Measurements from ENCODE around the gene STARD3NL.

STARD3NL gene, protein sequence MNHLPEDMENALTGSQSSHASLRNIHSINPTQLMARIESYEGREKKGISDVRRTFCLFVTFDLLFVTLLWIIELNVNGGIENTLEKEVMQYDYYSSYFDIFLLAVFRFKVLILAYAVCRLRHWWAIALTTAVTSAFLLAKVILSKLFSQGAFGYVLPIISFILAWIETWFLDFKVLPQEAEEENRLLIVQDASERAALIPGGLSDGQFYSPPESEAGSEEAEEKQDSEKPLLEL

DNA sequence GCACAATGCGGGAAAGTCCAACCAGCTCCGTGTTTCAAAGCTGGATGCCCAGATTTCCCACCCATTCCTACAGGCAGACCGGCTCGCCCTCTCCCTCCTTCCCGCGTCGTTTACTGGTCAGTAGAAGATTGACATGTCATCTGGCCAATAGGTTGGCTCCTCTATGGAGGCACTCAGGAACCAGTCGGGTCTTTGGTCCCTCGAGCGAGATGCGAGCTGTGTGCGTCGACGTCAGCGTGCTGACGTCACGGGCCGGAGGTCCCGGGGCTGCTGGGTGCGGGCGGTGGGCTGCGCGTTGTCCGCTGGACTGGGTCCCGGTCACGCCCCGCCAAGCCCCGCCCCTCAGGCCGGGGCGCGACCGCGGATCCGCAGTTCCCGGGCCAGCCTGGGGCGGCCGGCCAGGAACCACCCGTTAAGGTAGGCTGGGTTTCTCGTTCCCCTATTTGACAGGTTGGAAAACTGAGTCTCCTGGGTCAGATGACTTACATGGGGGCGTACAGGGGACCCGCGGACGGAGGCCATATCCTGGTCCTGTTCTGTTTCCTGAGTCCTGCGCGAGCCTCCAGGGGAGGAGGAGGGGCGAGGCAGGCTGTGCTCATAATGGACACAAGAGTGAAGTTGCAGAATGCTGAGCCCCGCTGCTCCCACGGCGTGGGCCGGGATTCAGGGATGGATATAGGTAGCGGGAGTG, at the start of gene STARD3NL:
TSS of gene STARD3NL (plus strand) at position 242 of the 691 bp plus-strand sequence. CDS start 29,260 bp downstream, outside the sequence.
- no peaks in the 10 kb centered on the region for H3K27me3 ChIP-seq (ENCODE audit: control insufficient read depth, insufficient read depth, low read length)
- peaks cover 10% of the 10 kb centered on the region for H3K4me1 ChIP-seq (ENCODE audit: control insufficient read depth, insufficient read depth, low read length)
- H3K9ac ChIP-seq (ENCODE audit: low read length), result peak within 1 kb of the TSS; percentile 77
- 0 out of 2 replicates have a peak, but pooled peaks cover 2% of the 10 kb centered on the region for H3K9me3 ChIP-seq (ENCODE audit: control insufficient read depth, insufficient read depth, low read depth, low read length)
- H3K27ac ChIP-seq (ENCODE audit: low read depth, low read length), result peak within 1 kb of the TSS; percentile 5; the same call in 1 of the 2 replicates
- no peaks in the 10 kb centered on the region for H3K36me3 ChIP-seq (ENCODE audit: control insufficient read depth, insufficient read depth, low read length)
- H3K4me3 ChIP-seq (ENCODE audit: low read depth, low read length), result peak within 1 kb of the TSS; percentile 93

- Histone ChIP-seq H3K9me3 (ENCODE audit: control insufficient read depth, insufficient read depth, low read depth, low read length) (no peaks in the 10 kb centered on the region; the same call in 1 of the 2 replicates), H3K4me3 (ENCODE audit: low read depth, low read length) (no peak overlapping the region), H3K27me3 (ENCODE audit: control insufficient read depth, insufficient read depth, low read length) (no peaks in the 10 kb centered on the region), H3K9ac (ENCODE audit: low read length) (no peak overlapping the region), H3K27ac (ENCODE audit: low read depth, low read length) (no peak overlapping the region), H3K4me1 (ENCODE audit: control insufficient read depth, insufficient read depth, low read length) (0 out of 2 replicates have a peak, but pooled peaks cover 10% of the 10 kb centered on the region), H3K36me3 (ENCODE audit: control insufficient read depth, insufficient read depth, low read length) (no peaks in the 10 kb centered on the region)
Observed at GRCh38 chr7:38129162-38129561, 48.9 kb upstream of the STARD3NL start.

DNA sequence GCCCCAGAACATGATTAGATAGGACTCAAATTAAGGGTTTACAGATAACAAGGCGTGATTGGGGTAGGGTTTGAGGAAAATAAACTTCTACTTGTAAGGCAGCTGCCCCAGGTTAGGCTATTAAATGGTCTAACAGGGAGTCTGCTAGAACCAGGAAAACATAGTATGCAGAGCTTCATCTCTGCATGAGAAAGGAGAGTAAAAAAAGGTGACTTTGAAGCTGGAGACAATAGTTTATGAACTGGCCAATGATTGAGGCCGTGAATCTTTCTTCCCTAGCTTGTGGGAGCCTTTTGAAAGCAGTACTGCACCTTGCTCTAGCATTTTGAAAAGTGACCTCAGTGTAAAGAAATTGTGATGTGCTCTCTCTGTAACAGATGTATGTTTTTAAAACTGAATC, 48.5 kb upstream of the STARD3NL start:
- no peak overlapping the region for H3K9ac ChIP-seq (ENCODE audit: low read length)
- H3K4me3 ChIP-seq (ENCODE audit: low read depth, low read length), result no peak overlapping the region
- no peaks in the 10 kb centered on the region for H3K27me3 ChIP-seq (ENCODE audit: control insufficient read depth, insufficient read depth, low read length)
- no peaks in the 10 kb centered on the region for H3K36me3 ChIP-seq (ENCODE audit: control insufficient read depth, insufficient read depth, low read length)
- H3K4me1 ChIP-seq (ENCODE audit: control insufficient read depth, insufficient read depth, low read length), result 0 out of 2 replicates have a peak, but pooled peaks cover 10% of the 10 kb centered on the region
- H3K27ac ChIP-seq (ENCODE audit: low read depth, low read length), result no peak overlapping the region
- H3K9me3 ChIP-seq (ENCODE audit: control insufficient read depth, insufficient read depth, low read depth, low read length), result no peaks in the 10 kb centered on the region; the same call in 1 of the 2 replicates

- no peaks in the 10 kb centered on the region for H3K4me1 ChIP-seq (ENCODE audit: control insufficient read depth, insufficient read depth, low read length)
- no peak overlapping the region for H3K27ac ChIP-seq (ENCODE audit: low read depth, low read length)
- no peak overlapping the region for H3K9ac ChIP-seq (ENCODE audit: low read length)
Observed at GRCh38 chr7:38138171-38138570, 39.9 kb upstream of the STARD3NL start.

DNA sequence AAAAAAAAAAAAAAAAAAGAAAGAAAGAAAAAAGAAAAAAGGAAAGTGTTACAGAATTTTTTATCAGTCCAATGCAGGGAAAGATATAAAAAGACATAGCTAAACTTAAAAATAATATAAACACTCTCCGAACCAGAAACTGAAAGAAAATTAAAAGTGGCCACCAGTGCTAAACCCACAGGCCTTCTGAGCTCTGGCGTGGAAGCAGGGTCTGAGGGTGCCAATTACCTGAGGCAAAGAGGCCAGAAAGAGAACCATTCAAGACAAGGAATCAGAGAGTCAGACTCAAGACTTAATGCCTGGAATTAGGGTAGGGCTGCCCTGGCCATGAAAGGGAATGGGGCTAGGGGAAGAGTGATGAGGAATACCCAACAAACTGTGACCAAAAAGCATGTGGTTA, 36.9 kb upstream of the STARD3NL start:
- Histone ChIP-seq H3K4me3 (ENCODE audit: low read depth, low read length) (no peak overlapping the region), H3K27ac (ENCODE audit: low read depth, low read length) (no peak overlapping the region)

More at GRCh38 chr7:38138171-38138570, 39.9 kb upstream of the STARD3NL start:
- no peaks in the 10 kb centered on the region for H3K9me3 ChIP-seq (ENCODE audit: control insufficient read depth, insufficient read depth, low read depth, low read length)
- no peak overlapping the region for H3K4me3 ChIP-seq (ENCODE audit: low read depth, low read length)
- H3K36me3 ChIP-seq (ENCODE audit: control insufficient read depth, insufficient read depth, low read length), result no peaks in the 10 kb centered on the region
- no peaks in the 10 kb centered on the region for H3K27me3 ChIP-seq (ENCODE audit: control insufficient read depth, insufficient read depth, low read length)

DNA sequence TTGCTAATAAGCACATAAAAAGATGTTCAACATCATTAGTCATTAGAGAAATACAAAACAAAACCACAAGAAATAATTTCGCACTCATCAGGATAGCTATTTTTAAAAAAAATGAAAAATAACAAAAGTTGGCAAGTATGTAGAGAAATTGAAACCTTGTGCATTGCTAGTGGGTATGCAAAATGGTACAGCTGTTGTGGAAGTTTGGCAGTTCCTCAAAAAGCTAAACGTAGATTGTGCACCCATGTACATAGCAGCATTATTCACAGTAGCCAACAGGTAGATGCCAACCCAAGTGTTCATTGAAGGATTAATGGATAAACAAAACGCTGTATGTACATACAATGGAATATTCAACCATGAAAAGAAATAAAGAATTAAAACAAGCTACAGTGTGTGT, 35.3 kb upstream of the STARD3NL start:
- Histone ChIP-seq H3K27me3 (ENCODE audit: control insufficient read depth, insufficient read depth, low read length) (no peaks in the 10 kb centered on the region), H3K4me3 (ENCODE audit: low read depth, low read length) (no peak overlapping the region), H3K27ac (ENCODE audit: low read depth, low read length) (no peak overlapping the region), H3K36me3 (ENCODE audit: control insufficient read depth, insufficient read depth, low read length) (no peaks in the 10 kb centered on the region), H3K4me1 (ENCODE audit: control insufficient read depth, insufficient read depth, low read length) (no peaks in the 10 kb centered on the region), H3K9ac (ENCODE audit: low read length) (no peak overlapping the region), H3K9me3 (ENCODE audit: control insufficient read depth, insufficient read depth, low read depth, low read length) (no peaks in the 10 kb centered on the region)

More for the DNA sequence above, 36.9 kb upstream of the STARD3NL start:
- no peaks in the 10 kb centered on the region for H3K27me3 ChIP-seq (ENCODE audit: control insufficient read depth, insufficient read depth, low read length)
- H3K9ac ChIP-seq (ENCODE audit: low read length), result no peak overlapping the region
- no peaks in the 10 kb centered on the region for H3K36me3 ChIP-seq (ENCODE audit: control insufficient read depth, insufficient read depth, low read length)
- H3K4me1 ChIP-seq (ENCODE audit: control insufficient read depth, insufficient read depth, low read length), result no peaks in the 10 kb centered on the region
- no peaks in the 10 kb centered on the region for H3K9me3 ChIP-seq (ENCODE audit: control insufficient read depth, insufficient read depth, low read depth, low read length)

- H3K4me1 ChIP-seq (ENCODE audit: control insufficient read depth, insufficient read depth, low read length), result no peaks in the 10 kb centered on the region
Observed at GRCh38 chr7:38147005-38147404, 31.0 kb upstream of the STARD3NL start.

DNA sequence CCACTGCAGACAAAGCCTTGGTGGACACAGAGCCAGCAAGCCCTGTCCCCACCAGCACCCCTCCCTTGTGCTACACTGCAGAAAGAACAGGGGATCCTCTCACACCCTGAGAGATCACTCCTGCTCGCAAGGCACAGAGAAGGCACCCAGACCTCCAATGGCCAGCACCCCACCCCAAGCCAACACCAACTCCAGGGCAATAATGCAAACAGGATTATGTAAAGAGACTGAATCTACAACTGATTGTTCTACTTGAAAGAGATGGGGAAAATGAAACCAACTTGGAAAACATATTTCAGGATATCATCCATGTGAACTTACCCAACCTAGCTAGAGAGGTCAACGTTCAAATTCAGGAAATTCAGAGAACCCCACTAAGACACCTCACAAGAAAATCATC, 26.5 kb upstream of the STARD3NL start:
- Histone ChIP-seq H3K9me3 (ENCODE audit: control insufficient read depth, insufficient read depth, low read depth, low read length) (no peaks in the 10 kb centered on the region), H3K27me3 (ENCODE audit: control insufficient read depth, insufficient read depth, low read length) (no peaks in the 10 kb centered on the region), H3K4me1 (ENCODE audit: control insufficient read depth, insufficient read depth, low read length) (no peaks in the 10 kb centered on the region), H3K27ac (ENCODE audit: low read depth, low read length) (no peak overlapping the region), H3K4me3 (ENCODE audit: low read depth, low read length) (no peak overlapping the region), H3K9ac (ENCODE audit: low read length) (no peak overlapping the region), H3K36me3 (ENCODE audit: control insufficient read depth, insufficient read depth, low read length) (no peaks in the 10 kb centered on the region)

More at GRCh38 chr7:38147005-38147404, 31.0 kb upstream of the STARD3NL start:
- Histone ChIP-seq H3K9me3 (ENCODE audit: control insufficient read depth, insufficient read depth, low read depth, low read length) (no peaks in the 10 kb centered on the region), H3K27me3 (ENCODE audit: control insufficient read depth, insufficient read depth, low read length) (no peaks in the 10 kb centered on the region), H3K9ac (ENCODE audit: low read length) (no peak overlapping the region), H3K27ac (ENCODE audit: low read depth, low read length) (no peak overlapping the region), H3K4me3 (ENCODE audit: low read depth, low read length) (no peak overlapping the region), H3K36me3 (ENCODE audit: control insufficient read depth, insufficient read depth, low read length) (no peaks in the 10 kb centered on the region)

- H3K9ac ChIP-seq (ENCODE audit: low read length), result no peak overlapping the region
- H3K4me3 ChIP-seq (ENCODE audit: low read depth, low read length), result no peak overlapping the region
- H3K36me3 ChIP-seq (ENCODE audit: control insufficient read depth, insufficient read depth, low read length), result no peaks in the 10 kb centered on the region
- H3K27ac ChIP-seq (ENCODE audit: low read depth, low read length), result no peak overlapping the region
- no peaks in the 10 kb centered on the region for H3K4me1 ChIP-seq (ENCODE audit: control insufficient read depth, insufficient read depth, low read length)
- no peaks in the 10 kb centered on the region for H3K9me3 ChIP-seq (ENCODE audit: control insufficient read depth, insufficient read depth, low read depth, low read length)
- H3K27me3 ChIP-seq (ENCODE audit: control insufficient read depth, insufficient read depth, low read length), result no peaks in the 10 kb centered on the region
Observed at GRCh38 chr7:38153515-38153914, 24.5 kb upstream of the STARD3NL start.

DNA sequence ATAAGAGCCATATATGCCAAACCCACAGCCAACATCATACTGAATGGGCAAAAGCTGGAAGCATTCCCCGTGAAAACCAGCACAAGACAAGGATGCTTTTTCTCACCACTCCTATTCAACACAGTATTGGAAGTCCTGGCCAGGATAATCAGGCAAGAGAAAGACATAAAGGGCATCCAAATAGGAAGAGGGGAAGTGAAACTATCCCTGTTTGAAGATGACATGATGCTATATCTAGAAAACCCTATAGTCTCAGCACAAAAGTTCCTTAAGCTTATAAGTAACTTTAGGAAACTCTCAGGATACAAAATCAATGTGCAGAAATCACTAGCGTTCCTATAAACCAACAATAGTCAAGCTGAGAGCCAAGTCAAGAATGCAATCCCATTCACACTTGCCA, 23.8 kb upstream of the STARD3NL start:
- H3K4me1 ChIP-seq (ENCODE audit: control insufficient read depth, insufficient read depth, low read length), result no peaks in the 10 kb centered on the region
- no peak overlapping the region for H3K27ac ChIP-seq (ENCODE audit: low read depth, low read length)
- H3K27me3 ChIP-seq (ENCODE audit: control insufficient read depth, insufficient read depth, low read length), result no peaks in the 10 kb centered on the region
- no peaks in the 10 kb centered on the region for H3K36me3 ChIP-seq (ENCODE audit: control insufficient read depth, insufficient read depth, low read length)
- H3K9me3 ChIP-seq (ENCODE audit: control insufficient read depth, insufficient read depth, low read depth, low read length), result no peaks in the 10 kb centered on the region
- no peak overlapping the region for H3K9ac ChIP-seq (ENCODE audit: low read length)
- no peak overlapping the region for H3K4me3 ChIP-seq (ENCODE audit: low read depth, low read length)

DNA sequence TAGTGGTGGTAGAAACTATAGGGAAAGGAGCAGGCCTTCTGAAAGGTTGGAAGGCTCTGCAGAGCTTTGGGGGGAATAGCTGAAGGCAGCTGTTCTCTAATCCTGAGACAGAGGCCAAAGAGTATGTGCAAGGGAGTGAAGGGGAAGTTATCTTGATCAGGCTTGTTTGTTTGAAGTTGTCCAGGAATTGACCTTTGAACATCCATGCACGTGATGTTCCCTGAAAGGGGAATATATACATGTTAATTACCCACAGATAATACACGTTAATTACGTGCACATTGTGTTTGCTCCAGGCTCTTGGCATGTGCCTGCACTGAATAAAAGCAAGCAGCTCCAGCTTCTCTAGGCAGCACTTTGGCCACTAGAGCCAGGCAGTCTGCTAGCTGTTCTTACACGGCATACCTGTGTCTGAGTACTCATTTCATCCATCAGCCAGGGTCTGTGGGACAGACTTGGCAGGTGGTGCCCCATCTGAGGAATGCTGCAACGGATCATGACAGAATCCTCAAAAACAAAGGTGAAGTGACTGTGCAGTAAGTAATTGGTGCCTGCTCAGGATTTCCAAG, 18.0 kb upstream of the STARD3NL start:
- H3K9me3 ChIP-seq (ENCODE audit: control insufficient read depth, insufficient read depth, low read depth, low read length), result peaks cover 10% of the 10 kb centered on the region
- no peaks in the 10 kb centered on the region for H3K36me3 ChIP-seq (ENCODE audit: control insufficient read depth, insufficient read depth, low read length)
- H3K27ac ChIP-seq (ENCODE audit: low read depth, low read length), result no peak overlapping the region
- H3K4me3 ChIP-seq (ENCODE audit: low read depth, low read length), result no peak overlapping the region
- no peaks in the 10 kb centered on the region for H3K4me1 ChIP-seq (ENCODE audit: control insufficient read depth, insufficient read depth, low read length)
- H3K9ac ChIP-seq (ENCODE audit: low read length), result no peak overlapping the region
- H3K27me3 ChIP-seq (ENCODE audit: control insufficient read depth, insufficient read depth, low read length), result no peaks in the 10 kb centered on the region

Data from HUES6 (cell line).